ELF-1 (cell line): ENCODE data around the gene MAD1L1.
A peak's percentile ranks its signal among the peaks of the same experiment; 100 is the strongest.

Experiments
- DNase-seq: peaks from one replicate; pipeline ENCODE4 v3.0.0-alpha.2; 2016; ENCODE audit warnings: low read depth, low spot score

Gene MAD1L1

GRCh38 chr7:2232766-2233520 is at the start of gene MAD1L1:
MAD1L1 (minus strand) TSS chr7:2232945; CDS start chr7:2230133, 2,812 bp downstream.
- peak; percentile 89 for DNase-seq

GRCh38 chr7:2282185-2282751 is 49.5 kb upstream of the MAD1L1 start:
- DNase-seq, result peak; percentile 37

GRCh38 chr7:2281541-2281940 is 48.8 kb upstream of the MAD1L1 start:
- DNase-seq, result no peak

GRCh38 chr7:2280424-2280823 is 47.7 kb upstream of the MAD1L1 start:
- DNase-seq, result no peak

- no peak for DNase-seq
These were observed 47.2 kb upstream of the MAD1L1 start for GRCh38 chr7:2279896-2280295.

- peak; percentile 44 for DNase-seq
These were observed 45.3 kb upstream of the MAD1L1 start for GRCh38 chr7:2278026-2278425.

GRCh38 chr7:2276107-2276506 is 43.4 kb upstream of the MAD1L1 start:
- DNase-seq, result no peak

- no peak for DNase-seq
These were observed 42.4 kb upstream of the MAD1L1 start for GRCh38 chr7:2275101-2275500.

GRCh38 chr7:2274666-2275065 is 41.9 kb upstream of the MAD1L1 start:
- no peak for DNase-seq

- DNase-seq, result no peak
These were observed 41.1 kb upstream of the MAD1L1 start for GRCh38 chr7:2273866-2274265.

- DNase-seq, result no peak
These were observed 39.3 kb upstream of the MAD1L1 start for GRCh38 chr7:2272031-2272430.

GRCh38 chr7:2271273-2272026 is 38.7 kb upstream of the MAD1L1 start:
- DNase-seq, result no peak

- DNase-seq, result peak; percentile 78
These were observed 37.8 kb upstream of the MAD1L1 start for GRCh38 chr7:2270495-2270894.

- no peak for DNase-seq
These were observed 37.3 kb upstream of the MAD1L1 start for GRCh38 chr7:2269991-2270460.

GRCh38 chr7:2269089-2269990 is 36.6 kb upstream of the MAD1L1 start:
- peak; percentile 71 for DNase-seq

- DNase-seq, result peak; percentile 80
These were observed 34.2 kb upstream of the MAD1L1 start for GRCh38 chr7:2266911-2267310.

GRCh38 chr7:2264158-2264557 is 31.4 kb upstream of the MAD1L1 start:
- no peak for DNase-seq

GRCh38 chr7:2263176-2263575 is 30.4 kb upstream of the MAD1L1 start:
- no peak for DNase-seq

GRCh38 chr7:2261611-2262010 is 28.9 kb upstream of the MAD1L1 start:
- DNase-seq, result no peak

GRCh38 chr7:2260820-2261219 is 28.1 kb upstream of the MAD1L1 start:
- no peak for DNase-seq

GRCh38 chr7:2259480-2259879 is 26.7 kb upstream of the MAD1L1 start:
- DNase-seq, result no peak
